Sciatic nerve (tissue), 2 donors: ENCODE results near the gene ATP13A1. TPM values are rescaled to one million over a fixed set of nuclear protein-coding genes. Genes with fewer than 3 reads are reported as not detected.
"Not testable (repeated sequence)": the region's sequence is repeated elsewhere in the genome, so short reads cannot be mapped to it uniquely, and the experiment has no call there.

ENCODE experiments used
- ATAC-seq: fragments of 200-7000 bp; cut with Tn5 transposase; one replicate; pipeline ENCODE4 v1.9.1; 2020; ENCODE audit warnings: mild to moderate bottlenecking, moderate library complexity
- DNase-seq: peaks from one replicate; pipeline ENCODE4 v3.0.0-alpha.2; 2020; ENCODE audit warnings: low spot score
- intact Hi-C: fragments of 100-400 bp; cut with DNase I; formaldehyde crosslinking; loops from one replicate; pipeline ENCODE4 v1.14.2; 2022
- total RNA-seq: library from RNA; stranded (reverse); fragmentation: NEBNext Ultra II Directional; extraction: Animal tissue kit (Norgen Biotek cat#: 25700); gene quantifications from one replicate; pipeline ENCODE4 v1.2.1, GENCODE V29; 2021
- donor health status: DM: no; HTN: no; CAD: no.
- donor health status: DM: no; HTN: no; CAD: no.

The ATP13A1 gene
- total RNA-seq, 1 donor from 2014 or later = 53.3 TPM

- ATAC-seq (no peak), DNase-seq (no peak)
- intact Hi-C loops = no loop called here
These were observed 62.6 kb downstream of the ATP13A1 start for GRCh38 chr19:19600793-19601330.

GRCh38 chr19:19598728-19599451 is 64.6 kb downstream of the ATP13A1 start:
- DNase-seq, intact Hi-C loops, ATAC-seq: not testable (repeated sequence)

GRCh38 chr19:19597809-19598306 is 65.6 kb downstream of the ATP13A1 start:
- intact Hi-C loops = no loop called here
- DNase-seq (no peak), ATAC-seq (no peak)

Other genes with a start within 250 kb of the ATP13A1 start
- gene TSSK6, start 148.1 kb downstream of the ATP13A1 start, total RNA-seq = 1.3 TPM
- 206 TPM for gene NDUFA13, start 147.5 kb downstream of the ATP13A1 start, total RNA-seq
- gene YJEFN3, start 134.8 kb downstream of the ATP13A1 start, total RNA-seq = 4.9 TPM
- 0.27 TPM for gene CILP2, start 125.4 kb downstream of the ATP13A1 start, total RNA-seq
- 5.1 TPM for gene PBX4, start 45.0 kb downstream of the ATP13A1 start, total RNA-seq
- gene LPAR2, start 35.5 kb downstream of the ATP13A1 start, total RNA-seq = 11.0 TPM
- 16.2 TPM for gene GMIP, start 20.0 kb downstream of the ATP13A1 start, total RNA-seq
- gene ZNF101, start 5.2 kb upstream of the ATP13A1 start, total RNA-seq = 9.3 TPM
- 11.3 TPM for gene ZNF14, start 69.4 kb upstream of the ATP13A1 start, total RNA-seq
- gene ZNF506, start 158.1 kb upstream of the ATP13A1 start, total RNA-seq = 37.2 TPM
- 10.5 TPM for gene ZNF253, start 202.2 kb upstream of the ATP13A1 start, total RNA-seq
- gene ZNF93, start 237.3 kb upstream of the ATP13A1 start, total RNA-seq = 3.6 TPM